HepG2 (cell line): ENCODE results near the gene ARHGEF37. TPM values are rescaled to one million over a fixed set of nuclear protein-coding genes. Genes with fewer than 3 reads are reported as not detected.
A peak's percentile ranks its signal among the peaks of the same experiment; 100 is the strongest.

Source experiments
- ETV5 ChIP-seq: IDR thresholded peaks from 2 replicates; pipeline ENCODE4 v1.6.1; 2018; ENCODE audit warnings: missing biosample characterization, missing genetic modification reagents, inconsistent platforms, borderline replicate concordance
- HOXA9 ChIP-seq: sonication (generic); formaldehyde crosslinking; IDR thresholded peaks from 2 replicates; pipeline ENCODE4 v1.8.1; 2022; ENCODE audit warnings: missing genetic modification reagents, mild to moderate bottlenecking, moderate library complexity, borderline replicate concordance
- NCOR1 ChIP-seq: fragments of 200-600 bp; sonication (generic); IDR thresholded peaks from 2 replicates; pipeline ENCODE4 v1.7.0; 2017; ENCODE audit warnings: antibody characterized with exemption, low read length, borderline replicate concordance
- NR2F2 ChIP-seq: IDR thresholded peaks from 2 replicates; pipeline ENCODE4 v1.6.1; 2012; ENCODE audit warnings: low read depth, inconsistent platforms, borderline replicate concordance
- PCBP1 ChIP-seq: fragments of 200-400 bp; formaldehyde crosslinking; IDR thresholded peaks from 2 replicates; pipeline ENCODE4 v1.6.1; 2017; ENCODE audit warnings: mild to moderate bottlenecking, low read depth, low read length, borderline replicate concordance
- RORA ChIP-seq: sonication (generic); formaldehyde crosslinking; IDR thresholded peaks from 2 replicates; pipeline ENCODE4 v1.5.0; 2020; ENCODE audit warnings: mild to moderate bottlenecking, missing genetic modification reagents, moderate library complexity
- SMARCC2 ChIP-seq: fragments of 450-650 bp; IDR thresholded peaks from 2 replicates; pipeline ENCODE4 v1.6.1; 2017; ENCODE audit warnings: antibody characterized with exemption, mild to moderate bottlenecking
- SNRNP70 ChIP-seq: fragments of 200-400 bp; formaldehyde crosslinking; IDR thresholded peaks from 2 replicates; pipeline ENCODE4 v1.6.1; 2017; ENCODE audit warnings: mild to moderate bottlenecking, low read depth, low read length, moderate library complexity
- ZFX ChIP-seq: sonication (generic); formaldehyde crosslinking; IDR thresholded peaks from 2 replicates; pipeline ENCODE4 v1.4.0; 2020; ENCODE audit warnings: mild to moderate bottlenecking, low read depth, missing genetic modification reagents, moderate library complexity
- ZKSCAN1 ChIP-seq: fragments of 150-350 bp; IDR thresholded peaks from 2 replicates; pipeline ENCODE4 v1.6.1; 2014; ENCODE audit warnings: low read length
- ZNF121 ChIP-seq: sonication (generic); formaldehyde crosslinking; IDR thresholded peaks from 2 replicates; pipeline ENCODE4 v1.5.0; 2020; ENCODE audit warnings: mild to moderate bottlenecking, missing genetic modification reagents
- ZNF30 ChIP-seq: sonication (generic); formaldehyde crosslinking; IDR thresholded peaks from 2 replicates; pipeline ENCODE4 v1.5.0; 2020; ENCODE audit warnings: mild to moderate bottlenecking, missing genetic modification reagents
- ZNF530 ChIP-seq: sonication (generic); formaldehyde crosslinking; IDR thresholded peaks from 2 replicates; pipeline ENCODE4 v1.5.0; 2020; ENCODE audit warnings: low read depth, mild to moderate bottlenecking, missing genetic modification reagents
- polyA plus RNA-seq, 8 experiments: library from polyadenylated mRNA; depleted of rRNA in 3 of 8; stranded (reverse) in 7 of 8; unstranded in 1 of 8; fragments of >200 nt; fragmentation: Illumina TruSeq in 4 of 8; extraction: Trizol in 4 of 8; gene quantifications; 2 replicates each; pipeline versions ENCODE4 v1.2.1 to v1.2.3, GENCODE V29; 2011 to 2016; ENCODE audit warnings: low read depth in 4 of 8, missing spikeins in 1 of 8, mixed read lengths in 1 of 8; ENCODE audit not compliant: insufficient read depth in 1 of 8
- total RNA-seq, 5 experiments: library from RNA; depleted of rRNA; stranded (reverse); fragments of >200 nt; fragmentation: Illumina TruSeq; extraction: Trizol; gene quantifications; 2 replicates each; pipeline ENCODE4 v1.2.3, GENCODE V29; 2016; ENCODE audit warnings: low read depth in 1 of 5
- TF ChIP-seq, protein P1 (sequence below): IDR thresholded peaks from 2 replicates; pipeline ENCODE4 v1.6.1; 2018; ENCODE audit warnings: missing genetic modification reagents, mild to moderate bottlenecking, missing compliant biosample characterization
- TF ChIP-seq, protein P2 (sequence below): sonication (generic); formaldehyde crosslinking; IDR thresholded peaks from 2 replicates; pipeline ENCODE4 v1.5.1; 2020; ENCODE audit warnings: mild to moderate bottlenecking, missing genetic modification reagents, moderate library complexity
- TF ChIP-seq, protein P3 (sequence below): sonication (generic); formaldehyde crosslinking; conservative IDR thresholded peaks from 2 replicates; pipeline ENCODE4 v1.4.0; 2020; ENCODE audit warnings: mild to moderate bottlenecking, missing genetic modification reagents, moderate library complexity
- TF ChIP-seq, protein P4 (sequence below): sonication (generic); formaldehyde crosslinking; IDR thresholded peaks from 2 replicates; pipeline ENCODE4 v1.5.0; 2020; ENCODE audit warnings: missing genetic modification reagents
- TF ChIP-seq, protein P5 (sequence below): sonication (generic); formaldehyde crosslinking; IDR thresholded peaks from 2 replicates; pipeline ENCODE4 v1.4.0; 2020; ENCODE audit warnings: missing genetic modification reagents

ARHGEF37 gene
- total and polyA plus RNA-seq, 2 of the 13 experiments (the other 11 are each of a cell fraction or from before 2014, with no cell fraction given): 0.18 to 0.27 TPM

DNA sequence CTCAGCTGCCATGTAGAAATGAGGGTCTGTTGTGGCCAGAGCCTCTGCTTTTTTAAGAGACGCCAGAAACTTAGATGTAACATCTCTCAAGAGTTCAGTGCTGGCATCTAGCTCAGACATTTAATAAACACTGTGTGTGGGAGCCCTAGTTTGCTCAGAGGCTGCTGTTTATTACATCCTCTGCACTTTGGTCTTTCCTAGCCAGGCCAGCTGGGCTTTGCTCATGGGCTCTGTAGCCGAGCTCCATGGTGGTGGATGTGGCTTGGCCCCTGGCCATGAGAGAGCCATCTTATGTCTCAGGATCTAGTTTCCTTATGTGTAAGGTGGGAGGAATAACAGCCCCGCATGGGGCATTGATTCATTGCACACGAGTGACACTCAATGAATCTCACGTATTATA is 30.0 kb downstream of the ARHGEF37 start (continued):
- TF ChIP-seq, protein P1, sequence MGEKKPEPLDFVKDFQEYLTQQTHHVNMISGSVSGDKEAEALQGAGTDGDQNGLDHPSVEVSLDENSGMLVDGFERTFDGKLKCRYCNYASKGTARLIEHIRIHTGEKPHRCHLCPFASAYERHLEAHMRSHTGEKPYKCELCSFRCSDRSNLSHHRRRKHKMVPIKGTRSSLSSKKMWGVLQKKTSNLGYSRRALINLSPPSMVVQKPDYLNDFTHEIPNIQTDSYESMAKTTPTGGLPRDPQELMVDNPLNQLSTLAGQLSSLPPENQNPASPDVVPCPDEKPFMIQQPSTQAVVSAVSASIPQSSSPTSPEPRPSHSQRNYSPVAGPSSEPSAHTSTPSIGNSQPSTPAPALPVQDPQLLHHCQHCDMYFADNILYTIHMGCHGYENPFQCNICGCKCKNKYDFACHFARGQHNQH: peak; percentile 44; the same call in 1 of the 2 replicates
- TF ChIP-seq SNRNP70 (no peak), PCBP1 (no peak), ETV5 (CRISPR knock-in tag) (peak; percentile 44; the same call in 1 of the 2 replicates), ZNF121 (no peak), SMARCC2 (no peak), ZNF530 (CRISPR knock-in tag) (no peak), ZFX (CRISPR knock-in tag) (peak; percentile 36; the same call in 1 of the 2 replicates), RORA (no peak), NCOR1 (no peak; the same call in 1 of the 2 replicates), ZKSCAN1 (no peak), ZNF30 (CRISPR knock-in tag) (no peak), NR2F2 (no peak), HOXA9 (CRISPR knock-in tag) (no peak)
- TF ChIP-seq, protein P2, sequence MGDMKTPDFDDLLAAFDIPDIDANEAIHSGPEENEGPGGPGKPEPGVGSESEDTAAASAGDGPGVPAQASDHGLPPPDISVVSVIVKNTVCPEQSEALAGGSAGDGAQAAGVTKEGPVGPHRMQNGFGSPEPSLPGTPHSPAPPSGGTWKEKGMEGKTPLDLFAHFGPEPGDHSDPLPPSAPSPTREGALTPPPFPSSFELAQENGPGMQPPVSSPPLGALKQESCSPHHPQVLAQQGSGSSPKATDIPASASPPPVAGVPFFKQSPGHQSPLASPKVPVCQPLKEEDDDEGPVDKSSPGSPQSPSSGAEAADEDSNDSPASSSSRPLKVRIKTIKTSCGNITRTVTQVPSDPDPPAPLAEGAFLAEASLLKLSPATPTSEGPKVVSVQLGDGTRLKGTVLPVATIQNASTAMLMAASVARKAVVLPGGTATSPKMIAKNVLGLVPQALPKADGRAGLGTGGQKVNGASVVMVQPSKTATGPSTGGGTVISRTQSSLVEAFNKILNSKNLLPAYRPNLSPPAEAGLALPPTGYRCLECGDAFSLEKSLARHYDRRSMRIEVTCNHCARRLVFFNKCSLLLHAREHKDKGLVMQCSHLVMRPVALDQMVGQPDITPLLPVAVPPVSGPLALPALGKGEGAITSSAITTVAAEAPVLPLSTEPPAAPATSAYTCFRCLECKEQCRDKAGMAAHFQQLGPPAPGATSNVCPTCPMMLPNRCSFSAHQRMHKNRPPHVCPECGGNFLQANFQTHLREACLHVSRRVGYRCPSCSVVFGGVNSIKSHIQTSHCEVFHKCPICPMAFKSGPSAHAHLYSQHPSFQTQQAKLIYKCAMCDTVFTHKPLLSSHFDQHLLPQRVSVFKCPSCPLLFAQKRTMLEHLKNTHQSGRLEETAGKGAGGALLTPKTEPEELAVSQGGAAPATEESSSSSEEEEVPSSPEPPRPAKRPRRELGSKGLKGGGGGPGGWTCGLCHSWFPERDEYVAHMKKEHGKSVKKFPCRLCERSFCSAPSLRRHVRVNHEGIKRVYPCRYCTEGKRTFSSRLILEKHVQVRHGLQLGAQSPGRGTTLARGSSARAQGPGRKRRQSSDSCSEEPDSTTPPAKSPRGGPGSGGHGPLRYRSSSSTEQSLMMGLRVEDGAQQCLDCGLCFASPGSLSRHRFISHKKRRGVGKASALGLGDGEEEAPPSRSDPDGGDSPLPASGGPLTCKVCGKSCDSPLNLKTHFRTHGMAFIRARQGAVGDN (CRISPR knock-in tag): no peak; the same call in 1 of the 2 replicates
- TF ChIP-seq, protein P3, sequence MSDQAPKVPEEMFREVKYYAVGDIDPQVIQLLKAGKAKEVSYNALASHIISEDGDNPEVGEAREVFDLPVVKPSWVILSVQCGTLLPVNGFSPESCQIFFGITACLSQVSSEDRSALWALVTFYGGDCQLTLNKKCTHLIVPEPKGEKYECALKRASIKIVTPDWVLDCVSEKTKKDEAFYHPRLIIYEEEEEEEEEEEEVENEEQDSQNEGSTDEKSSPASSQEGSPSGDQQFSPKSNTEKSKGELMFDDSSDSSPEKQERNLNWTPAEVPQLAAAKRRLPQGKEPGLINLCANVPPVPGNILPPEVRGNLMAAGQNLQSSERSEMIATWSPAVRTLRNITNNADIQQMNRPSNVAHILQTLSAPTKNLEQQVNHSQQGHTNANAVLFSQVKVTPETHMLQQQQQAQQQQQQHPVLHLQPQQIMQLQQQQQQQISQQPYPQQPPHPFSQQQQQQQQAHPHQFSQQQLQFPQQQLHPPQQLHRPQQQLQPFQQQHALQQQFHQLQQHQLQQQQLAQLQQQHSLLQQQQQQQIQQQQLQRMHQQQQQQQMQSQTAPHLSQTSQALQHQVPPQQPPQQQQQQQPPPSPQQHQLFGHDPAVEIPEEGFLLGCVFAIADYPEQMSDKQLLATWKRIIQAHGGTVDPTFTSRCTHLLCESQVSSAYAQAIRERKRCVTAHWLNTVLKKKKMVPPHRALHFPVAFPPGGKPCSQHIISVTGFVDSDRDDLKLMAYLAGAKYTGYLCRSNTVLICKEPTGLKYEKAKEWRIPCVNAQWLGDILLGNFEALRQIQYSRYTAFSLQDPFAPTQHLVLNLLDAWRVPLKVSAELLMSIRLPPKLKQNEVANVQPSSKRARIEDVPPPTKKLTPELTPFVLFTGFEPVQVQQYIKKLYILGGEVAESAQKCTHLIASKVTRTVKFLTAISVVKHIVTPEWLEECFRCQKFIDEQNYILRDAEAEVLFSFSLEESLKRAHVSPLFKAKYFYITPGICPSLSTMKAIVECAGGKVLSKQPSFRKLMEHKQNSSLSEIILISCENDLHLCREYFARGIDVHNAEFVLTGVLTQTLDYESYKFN (CRISPR knock-in tag): peak; percentile 72
- TF ChIP-seq, protein P4, sequence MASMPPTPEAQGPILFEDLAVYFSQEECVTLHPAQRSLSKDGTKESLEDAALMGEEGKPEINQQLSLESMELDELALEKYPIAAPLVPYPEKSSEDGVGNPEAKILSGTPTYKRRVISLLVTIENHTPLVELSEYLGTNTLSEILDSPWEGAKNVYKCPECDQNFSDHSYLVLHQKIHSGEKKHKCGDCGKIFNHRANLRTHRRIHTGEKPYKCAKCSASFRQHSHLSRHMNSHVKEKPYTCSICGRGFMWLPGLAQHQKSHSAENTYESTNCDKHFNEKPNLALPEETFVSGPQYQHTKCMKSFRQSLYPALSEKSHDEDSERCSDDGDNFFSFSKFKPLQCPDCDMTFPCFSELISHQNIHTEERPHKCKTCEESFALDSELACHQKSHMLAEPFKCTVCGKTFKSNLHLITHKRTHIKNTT (CRISPR knock-in tag): no peak
- TF ChIP-seq, protein P5, sequence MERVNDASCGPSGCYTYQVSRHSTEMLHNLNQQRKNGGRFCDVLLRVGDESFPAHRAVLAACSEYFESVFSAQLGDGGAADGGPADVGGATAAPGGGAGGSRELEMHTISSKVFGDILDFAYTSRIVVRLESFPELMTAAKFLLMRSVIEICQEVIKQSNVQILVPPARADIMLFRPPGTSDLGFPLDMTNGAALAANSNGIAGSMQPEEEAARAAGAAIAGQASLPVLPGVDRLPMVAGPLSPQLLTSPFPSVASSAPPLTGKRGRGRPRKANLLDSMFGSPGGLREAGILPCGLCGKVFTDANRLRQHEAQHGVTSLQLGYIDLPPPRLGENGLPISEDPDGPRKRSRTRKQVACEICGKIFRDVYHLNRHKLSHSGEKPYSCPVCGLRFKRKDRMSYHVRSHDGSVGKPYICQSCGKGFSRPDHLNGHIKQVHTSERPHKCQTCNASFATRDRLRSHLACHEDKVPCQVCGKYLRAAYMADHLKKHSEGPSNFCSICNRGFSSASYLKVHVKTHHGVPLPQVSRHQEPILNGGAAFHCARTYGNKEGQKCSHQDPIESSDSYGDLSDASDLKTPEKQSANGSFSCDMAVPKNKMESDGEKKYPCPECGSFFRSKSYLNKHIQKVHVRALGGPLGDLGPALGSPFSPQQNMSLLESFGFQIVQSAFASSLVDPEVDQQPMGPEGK: no peak
